ENCODE data around the gene SPIRE2. TPM values are rescaled to one million over a fixed set of nuclear protein-coding genes. Genes with fewer than 3 reads are reported as not detected.
"Not testable (repeated sequence)": the region's sequence is repeated elsewhere in the genome, so short reads cannot be mapped to it uniquely, and the experiment has no call there.

SPIRE2 gene
- total RNA-seq, 1 donor from 2014 or later = 1.2 TPM

DNA sequence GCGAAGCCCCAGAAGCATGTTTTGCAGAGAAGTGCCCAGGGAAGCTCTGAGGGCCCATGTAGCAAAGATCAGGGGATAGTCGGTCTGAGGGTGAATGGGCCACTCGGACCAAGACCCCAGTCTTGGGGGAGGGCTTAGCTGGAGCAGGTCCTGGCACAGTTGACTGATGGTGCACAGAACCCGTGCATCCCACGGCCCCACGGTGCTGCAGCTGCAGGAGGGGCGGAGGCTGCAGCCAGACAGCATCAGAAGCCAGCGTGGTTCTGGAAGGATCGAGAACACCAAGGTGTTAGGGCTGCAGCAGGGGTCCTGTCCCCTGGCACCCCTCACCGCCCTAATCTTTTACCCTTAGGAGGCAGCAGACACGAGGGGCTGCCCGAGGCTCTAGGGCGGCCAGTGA lies 83.9 kb downstream of the SPIRE2 start:
- Histone ChIP-seq H3K27ac (replicated peaks) (no peak overlapping the region), H3K9me3 (replicated peaks) (no peaks in the 10 kb centered on the region), H3K4me3 (no peak overlapping the region), H3K27me3 (ENCODE audit: low read depth) (no peaks in the 10 kb centered on the region), H3K4me1 (peaks cover 16% of the 10 kb centered on the region), H3K36me3 (peaks cover 36% of the 10 kb centered on the region)
- TF ChIP-seq, protein P1, sequence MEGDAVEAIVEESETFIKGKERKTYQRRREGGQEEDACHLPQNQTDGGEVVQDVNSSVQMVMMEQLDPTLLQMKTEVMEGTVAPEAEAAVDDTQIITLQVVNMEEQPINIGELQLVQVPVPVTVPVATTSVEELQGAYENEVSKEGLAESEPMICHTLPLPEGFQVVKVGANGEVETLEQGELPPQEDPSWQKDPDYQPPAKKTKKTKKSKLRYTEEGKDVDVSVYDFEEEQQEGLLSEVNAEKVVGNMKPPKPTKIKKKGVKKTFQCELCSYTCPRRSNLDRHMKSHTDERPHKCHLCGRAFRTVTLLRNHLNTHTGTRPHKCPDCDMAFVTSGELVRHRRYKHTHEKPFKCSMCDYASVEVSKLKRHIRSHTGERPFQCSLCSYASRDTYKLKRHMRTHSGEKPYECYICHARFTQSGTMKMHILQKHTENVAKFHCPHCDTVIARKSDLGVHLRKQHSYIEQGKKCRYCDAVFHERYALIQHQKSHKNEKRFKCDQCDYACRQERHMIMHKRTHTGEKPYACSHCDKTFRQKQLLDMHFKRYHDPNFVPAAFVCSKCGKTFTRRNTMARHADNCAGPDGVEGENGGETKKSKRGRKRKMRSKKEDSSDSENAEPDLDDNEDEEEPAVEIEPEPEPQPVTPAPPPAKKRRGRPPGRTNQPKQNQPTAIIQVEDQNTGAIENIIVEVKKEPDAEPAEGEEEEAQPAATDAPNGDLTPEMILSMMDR (IDR thresholded peaks at IDR 0.05; ENCODE audit: borderline replicate concordance) = no peak
- DNase-seq = no peak
- intact Hi-C loops (cut with micrococcal nuclease) = no loop called here

- no peak for DNase-seq
- peaks cover 21% of the 10 kb centered on the region for H3K4me1 ChIP-seq
- TF ChIP-seq, protein P1 (IDR thresholded peaks at IDR 0.05; ENCODE audit: borderline replicate concordance) = no peak
- no peaks in the 10 kb centered on the region for H3K27me3 ChIP-seq (ENCODE audit: low read depth)
- H3K36me3 ChIP-seq = peaks cover 35% of the 10 kb centered on the region
- H3K9me3 ChIP-seq (replicated peaks) = no peaks in the 10 kb centered on the region
- intact Hi-C loops (cut with micrococcal nuclease) = no loop called here
- no peak overlapping the region for H3K4me3 ChIP-seq
- no peak overlapping the region for H3K27ac ChIP-seq (replicated peaks)
Observed at GRCh38 chr16:89912627-89913026, 84.4 kb downstream of the SPIRE2 start.

- intact Hi-C loops (cut with micrococcal nuclease) = no loop called here
- Histone ChIP-seq H3K4me3 (no peak overlapping the region), H3K27me3 (ENCODE audit: low read depth) (peaks cover 4% of the 10 kb centered on the region), H3K4me1 (peaks cover 32% of the 10 kb centered on the region), H3K9me3 (replicated peaks) (no peaks in the 10 kb centered on the region), H3K27ac (replicated peaks) (no peak overlapping the region), H3K36me3 (peaks cover 34% of the 10 kb centered on the region)
- TF ChIP-seq, protein P1 (IDR thresholded peaks at IDR 0.05; ENCODE audit: borderline replicate concordance) = no peak
- DNase-seq = no peak
Observed at GRCh38 chr16:89913408-89914387, 85.4 kb downstream of the SPIRE2 start.

GRCh38 chr16:89914642-89915285 lies 86.5 kb downstream of the SPIRE2 start:
- H3K4me1 ChIP-seq = peaks cover 37% of the 10 kb centered on the region
- H3K4me3 ChIP-seq; H3K9me3 ChIP-seq (replicated peaks); intact Hi-C loops (cut with micrococcal nuclease); H3K27ac ChIP-seq (replicated peaks); DNase-seq; H3K27me3 ChIP-seq (ENCODE audit: low read depth): not testable (repeated sequence)
- peaks cover 29% of the 10 kb centered on the region for H3K36me3 ChIP-seq

DNA sequence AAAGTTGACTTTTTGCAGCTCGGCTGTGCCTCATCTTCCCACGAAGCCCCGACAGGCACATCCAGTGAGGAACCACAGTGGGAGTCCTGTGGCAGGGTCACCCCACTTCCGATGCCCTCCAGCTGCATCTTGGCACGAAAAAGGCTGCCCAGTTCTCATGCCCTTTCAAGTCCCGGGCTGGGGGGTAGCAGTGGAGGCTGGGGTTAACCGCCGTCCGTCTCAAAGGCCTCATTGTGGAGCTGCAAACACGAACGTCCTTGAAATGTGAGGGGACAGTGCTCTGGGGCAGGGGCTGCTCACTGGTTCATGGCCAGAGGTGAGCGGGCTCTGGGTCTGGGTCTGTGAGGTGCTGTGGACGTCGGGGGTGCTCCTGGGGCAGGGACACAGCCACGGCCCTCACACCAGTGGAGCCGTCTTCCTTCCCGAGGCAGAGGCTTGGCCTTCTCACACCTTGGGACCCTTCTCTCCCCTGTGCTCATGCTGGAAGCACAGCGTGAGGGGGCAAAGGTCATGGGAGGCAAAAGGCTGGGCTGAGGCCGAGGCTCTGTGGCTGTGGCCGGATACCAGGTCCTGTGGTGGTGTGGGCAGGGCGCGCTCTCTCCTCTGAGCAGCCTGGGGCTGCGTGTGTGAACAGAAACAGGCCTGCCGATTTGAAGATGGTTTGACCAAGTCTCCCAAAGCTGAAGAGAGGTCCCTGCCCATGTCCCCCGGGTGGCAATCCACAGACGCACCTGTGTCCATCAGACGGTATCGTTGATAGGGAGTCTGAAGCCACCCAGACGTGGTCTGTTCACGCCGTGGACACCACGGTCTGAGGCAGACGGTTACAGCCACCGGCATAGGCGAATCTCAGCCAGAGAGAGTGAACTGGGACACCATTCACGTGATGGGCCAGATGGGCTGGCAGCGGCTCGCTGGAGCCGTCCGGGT lies 87.3 kb downstream of the SPIRE2 start:
- DNase-seq = no peak

More for the DNA sequence above, 87.3 kb downstream of the SPIRE2 start:
- H3K4me3 ChIP-seq = no peak overlapping the region
- TF ChIP-seq, protein P1 (IDR thresholded peaks at IDR 0.05; ENCODE audit: borderline replicate concordance) = no peak
- no peak overlapping the region for H3K27ac ChIP-seq (replicated peaks)
- H3K9me3 ChIP-seq (replicated peaks) = no peaks in the 10 kb centered on the region
- H3K27me3 ChIP-seq (ENCODE audit: low read depth) = peaks cover 4% of the 10 kb centered on the region
- H3K36me3 ChIP-seq = peaks cover 26% of the 10 kb centered on the region
- peaks cover 29% of the 10 kb centered on the region for H3K4me1 ChIP-seq
- intact Hi-C loops (cut with micrococcal nuclease) = no loop called here
